GM21367 (cell line): ENCODE results near the gene MBNL2.

ENCODE experiments used
- ATAC-seq: cut with Tn5 transposase; IDR thresholded peaks from one replicate; pipeline ENCODE4 v1.9.1; 2021; ENCODE audit not compliant: unreplicated experiment

MBNL2 gene, protein sequence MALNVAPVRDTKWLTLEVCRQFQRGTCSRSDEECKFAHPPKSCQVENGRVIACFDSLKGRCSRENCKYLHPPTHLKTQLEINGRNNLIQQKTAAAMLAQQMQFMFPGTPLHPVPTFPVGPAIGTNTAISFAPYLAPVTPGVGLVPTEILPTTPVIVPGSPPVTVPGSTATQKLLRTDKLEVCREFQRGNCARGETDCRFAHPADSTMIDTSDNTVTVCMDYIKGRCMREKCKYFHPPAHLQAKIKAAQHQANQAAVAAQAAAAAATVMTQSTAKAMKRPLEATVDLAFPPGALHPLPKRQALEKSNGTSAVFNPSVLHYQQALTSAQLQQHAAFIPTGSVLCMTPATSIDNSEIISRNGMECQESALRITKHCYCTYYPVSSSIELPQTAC

GRCh38 chr13:97221989-97222700, at the start of gene MBNL2:
Gene MBNL2 (plus strand): TSS chr13:97222333. CDS start chr13:97276236, 53,903 bp downstream.
- peak; percentile 92 for ATAC-seq

GRCh38 chr13:97174638-97175037, 47.5 kb upstream of the MBNL2 start:
- ATAC-seq: no peak

DNA sequence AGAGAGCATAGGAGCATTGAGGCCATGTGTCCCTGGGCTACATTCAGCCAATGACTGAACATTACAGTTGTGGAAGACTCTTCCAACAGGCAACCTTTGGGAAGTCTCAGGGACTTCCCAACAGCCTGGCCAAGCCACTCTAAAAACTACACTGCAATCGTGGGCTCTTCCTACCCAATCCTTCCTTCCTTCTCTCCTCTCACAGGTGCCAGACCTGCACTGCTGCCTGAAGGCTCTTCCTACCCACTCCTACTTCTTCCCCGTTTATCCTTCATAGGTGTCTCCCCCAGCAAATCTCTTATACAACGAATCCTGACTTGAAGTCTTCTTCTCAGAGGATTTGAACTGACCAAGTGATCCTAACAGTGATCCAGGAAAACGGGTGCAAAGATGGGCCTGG, 47.1 kb upstream of the MBNL2 start:
- no peak for ATAC-seq

- ATAC-seq: no peak
Observed at GRCh38 chr13:97179501-97179900, 42.6 kb upstream of the MBNL2 start.

DNA sequence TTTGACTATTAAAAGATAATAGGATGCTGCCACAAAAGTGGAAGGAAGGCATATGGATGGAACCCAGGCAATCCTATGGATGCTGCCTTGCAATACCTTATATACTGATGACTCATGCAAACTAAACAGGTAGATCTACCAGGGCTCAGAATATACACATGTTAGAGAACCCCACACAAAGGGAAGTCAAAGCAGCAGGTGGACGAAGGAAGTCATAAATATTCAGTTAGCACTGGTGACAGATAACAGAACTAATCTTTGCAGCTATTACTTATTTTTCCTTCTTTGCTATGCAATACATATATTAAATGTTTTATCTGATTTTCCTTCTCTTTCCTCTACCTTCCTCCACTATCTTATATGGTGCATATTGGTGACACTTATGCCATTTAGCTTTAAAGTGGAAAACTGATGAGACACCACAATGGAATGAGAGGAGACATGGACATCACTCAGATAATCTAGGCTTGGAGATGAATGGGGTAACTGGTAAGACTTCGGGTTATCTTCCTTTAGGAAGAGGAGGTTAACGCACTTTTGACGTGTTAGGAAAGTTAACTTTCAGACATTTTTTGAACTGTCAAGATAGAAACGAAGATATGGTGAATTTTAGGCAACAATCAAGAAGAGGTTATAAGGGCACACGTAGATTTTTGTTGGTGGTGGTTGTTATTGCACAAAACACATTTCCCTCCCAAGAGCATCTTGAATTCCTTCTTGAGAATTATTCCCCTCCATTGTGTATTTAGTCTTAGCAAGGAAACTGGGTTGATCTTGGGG, 39.8 kb upstream of the MBNL2 start:
- ATAC-seq: no peak

DNA sequence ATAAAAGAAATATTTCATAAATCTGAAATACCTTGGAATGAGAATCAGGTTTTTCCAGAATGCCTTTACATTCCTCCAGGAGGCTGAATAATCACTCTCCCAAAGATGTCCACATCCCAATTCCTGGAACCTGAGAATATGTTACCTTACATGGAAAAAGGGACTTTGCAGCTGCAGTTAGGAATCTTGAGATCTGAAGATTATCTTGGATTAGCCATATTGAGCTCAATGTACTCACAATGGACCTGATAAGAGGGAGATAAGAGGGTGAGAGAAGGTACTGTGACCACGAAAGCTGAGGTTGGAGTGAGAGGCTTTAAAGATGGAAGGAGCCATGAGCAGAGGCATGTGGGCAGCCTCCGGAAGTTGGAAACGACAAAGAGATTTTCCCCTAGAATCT, 36.8 kb upstream of the MBNL2 start:
- ATAC-seq: no peak

GRCh38 chr13:97185751-97186150, 36.4 kb upstream of the MBNL2 start:
- ATAC-seq: no peak

GRCh38 chr13:97188207-97188606, 33.9 kb upstream of the MBNL2 start:
- ATAC-seq: no peak

DNA sequence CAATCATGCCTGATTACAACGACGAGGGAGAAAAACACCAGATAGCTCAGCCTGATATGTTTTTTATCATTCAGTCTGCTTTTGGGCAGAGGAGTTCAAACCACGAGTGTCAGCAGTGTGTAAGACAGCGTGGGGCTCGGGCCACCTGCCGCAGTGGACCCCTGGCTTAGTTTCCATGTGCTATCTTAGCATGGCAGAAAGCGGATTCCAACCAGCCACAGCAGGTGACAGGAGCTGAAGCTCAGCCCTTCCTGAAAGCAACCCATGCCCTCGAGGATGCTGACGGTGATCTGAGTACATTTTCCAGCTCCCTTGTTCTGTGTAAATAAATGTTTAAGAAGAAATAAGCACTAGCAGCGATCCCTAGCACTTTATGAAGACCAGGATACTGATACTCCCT, 32.2 kb upstream of the MBNL2 start:
- ATAC-seq: no peak

DNA sequence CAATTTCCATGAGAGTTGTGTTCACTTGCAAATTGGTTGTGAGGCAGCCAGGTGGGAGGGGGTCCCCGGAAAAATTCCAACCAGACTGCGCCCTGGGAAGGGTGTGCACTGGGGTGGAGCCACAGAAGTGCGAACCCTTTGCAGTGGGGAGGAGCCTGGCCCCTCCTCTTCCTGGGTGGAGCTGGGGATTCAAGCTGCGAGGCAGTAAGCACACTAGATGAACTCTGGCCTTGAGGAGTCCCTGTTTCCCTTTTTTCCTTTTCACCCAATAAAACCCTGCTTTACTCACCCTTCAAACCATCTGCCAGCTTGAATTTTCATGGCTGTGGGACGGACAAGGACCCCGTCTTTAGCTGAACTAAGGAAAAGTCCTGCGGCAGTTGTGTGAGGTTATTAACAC, 31.0 kb upstream of the MBNL2 start:
- ATAC-seq: no peak

GRCh38 chr13:97191615-97192014, 30.5 kb upstream of the MBNL2 start:
- ATAC-seq: no peak

DNA sequence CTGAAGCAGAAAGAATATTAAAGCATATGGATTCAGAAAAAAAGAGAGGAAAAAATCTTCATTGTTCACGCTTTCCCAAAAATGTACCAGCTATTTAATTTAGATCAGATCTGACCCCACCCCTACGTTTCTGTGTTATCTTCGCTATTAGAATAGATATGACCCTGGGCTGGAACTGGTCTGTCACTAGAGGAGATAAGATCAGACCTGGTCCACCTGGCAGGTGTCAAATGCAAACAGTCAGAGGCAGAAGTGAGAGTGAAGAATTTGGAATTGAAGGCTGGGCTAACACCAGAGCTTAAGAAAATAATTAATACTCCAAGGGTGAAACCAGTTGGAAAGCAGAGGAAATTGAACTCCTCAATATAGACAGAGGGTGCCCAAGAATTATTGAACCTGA, 30.0 kb upstream of the MBNL2 start:
- no peak for ATAC-seq

- no peak for ATAC-seq
Observed at GRCh38 chr13:97193577-97193976, 28.6 kb upstream of the MBNL2 start.

GRCh38 chr13:97194479-97194878, 27.7 kb upstream of the MBNL2 start:
- ATAC-seq: no peak

- no peak for ATAC-seq
Observed at GRCh38 chr13:97196340-97196739, 25.8 kb upstream of the MBNL2 start.

GRCh38 chr13:97198753-97199152, 23.4 kb upstream of the MBNL2 start:
- no peak for ATAC-seq

DNA sequence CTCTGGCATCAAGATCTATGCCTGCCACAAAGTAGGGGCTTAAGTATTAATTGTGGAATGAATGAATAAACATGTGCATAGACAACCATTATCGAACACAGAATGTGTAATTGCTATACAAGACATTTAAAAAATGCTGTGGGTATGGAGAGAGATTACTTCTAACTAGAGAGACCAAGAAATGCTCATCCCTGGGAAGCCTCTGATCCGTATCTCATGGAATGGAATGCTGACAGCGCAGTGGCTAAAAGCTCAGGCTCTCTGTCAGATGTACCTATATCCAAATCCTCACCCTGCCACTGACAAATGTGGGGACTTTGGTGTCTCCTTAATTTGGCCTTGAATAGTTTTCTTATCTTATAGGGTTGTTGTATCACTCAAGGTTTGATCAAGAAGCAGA, 22.7 kb upstream of the MBNL2 start:
- no peak for ATAC-seq

DNA sequence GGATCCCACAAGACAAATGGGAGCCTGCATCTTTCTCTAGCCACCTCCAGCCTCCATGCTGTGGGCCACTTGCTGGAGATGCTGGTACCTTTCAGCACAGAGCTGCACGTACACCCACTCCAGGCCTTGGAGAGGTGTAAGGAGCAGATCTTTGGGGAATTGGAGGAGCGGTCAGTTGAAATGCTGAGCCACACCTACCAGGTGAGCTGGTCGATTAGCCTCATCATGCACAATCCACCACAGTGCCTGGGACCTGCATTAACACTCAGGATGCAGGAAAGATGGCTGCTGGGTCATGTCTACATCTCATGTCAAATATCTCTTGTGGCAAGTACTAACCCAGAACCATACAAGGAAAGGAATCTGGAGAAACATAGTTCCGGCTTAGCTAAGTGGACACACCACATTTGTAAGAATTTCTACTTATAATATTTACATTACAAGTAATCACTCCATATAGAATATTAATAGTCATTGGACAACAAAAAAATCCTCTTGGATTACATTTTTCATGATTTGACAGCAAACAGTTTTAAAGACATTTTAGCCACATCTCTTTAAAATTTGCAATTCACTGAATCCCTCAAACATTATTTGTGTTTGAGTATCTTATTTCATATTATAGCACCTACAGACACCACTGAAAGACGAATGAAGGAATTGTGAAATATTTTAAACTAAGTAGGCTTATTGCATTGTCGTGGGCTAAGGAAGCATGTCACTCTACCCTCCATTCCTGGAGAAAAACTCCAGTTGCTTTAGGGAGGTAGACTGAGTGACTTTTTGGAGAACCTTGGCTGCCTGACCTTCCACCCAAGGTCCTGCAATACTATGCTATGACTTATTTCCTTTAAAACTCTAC, 21.8 kb upstream of the MBNL2 start:
- ATAC-seq: no peak

DNA sequence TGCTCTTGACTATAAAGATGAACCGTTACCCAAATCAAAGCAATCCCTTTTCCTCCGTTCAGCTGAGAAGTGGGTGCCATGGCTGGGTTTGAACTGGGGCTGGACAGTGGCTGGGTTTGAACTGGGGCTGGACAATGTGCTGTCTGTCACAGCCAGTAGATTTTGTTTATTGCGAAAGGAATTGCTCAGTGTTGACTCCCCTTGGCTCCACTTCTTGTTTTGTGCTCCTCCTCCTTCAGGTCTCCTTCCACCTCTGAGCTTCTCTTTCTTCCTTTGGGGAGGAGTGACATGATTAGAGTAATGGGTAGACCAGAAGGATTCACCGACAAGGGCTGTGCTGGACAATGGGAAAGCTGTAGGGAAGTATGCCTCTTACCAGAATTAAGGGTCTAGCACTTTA, 19.4 kb upstream of the MBNL2 start:
- ATAC-seq: no peak

DNA sequence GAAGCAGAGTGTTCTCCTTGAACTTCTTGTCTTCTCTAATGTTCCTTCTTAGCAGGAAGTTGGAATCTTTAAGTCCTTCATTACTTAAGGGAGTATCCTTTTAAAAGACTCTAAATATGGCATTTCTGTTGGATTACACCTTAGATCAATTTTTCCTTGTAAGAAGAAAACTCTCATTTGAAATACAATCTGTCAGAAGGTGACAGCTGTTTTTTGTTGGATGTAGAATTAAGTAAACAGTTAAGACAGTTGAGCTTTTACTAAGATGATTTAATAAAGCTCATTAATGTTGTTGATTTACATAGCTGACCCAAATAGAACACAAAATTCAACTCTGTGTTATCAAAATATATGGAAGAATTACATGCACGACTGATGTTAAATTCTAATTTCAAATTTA, 16.7 kb upstream of the MBNL2 start:
- no peak for ATAC-seq

DNA sequence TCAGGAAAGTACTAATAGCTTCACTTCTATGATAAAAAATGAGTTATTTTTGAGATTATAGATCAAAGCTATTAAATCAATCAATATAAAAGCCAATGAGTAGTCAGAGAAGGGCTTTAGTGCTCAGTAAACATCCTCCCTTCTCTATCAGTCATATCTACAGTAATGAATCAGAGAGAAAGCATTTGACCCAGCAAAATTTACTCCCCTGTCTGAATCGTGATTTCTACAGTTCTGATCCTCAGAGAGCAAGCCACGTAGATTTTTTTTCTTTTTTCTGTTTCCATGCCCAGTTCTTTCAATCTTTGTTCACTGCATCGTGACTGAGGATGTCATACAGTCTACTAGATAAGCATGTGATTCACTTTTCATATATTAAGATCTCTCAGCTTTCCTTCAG, 16.2 kb upstream of the MBNL2 start:
- no peak for ATAC-seq
